Spleen (tissue), 7 donors: Measurements from ENCODE around the gene APOL2.

Experiments
- POLR2A ChIP-seq, 3 donors: fragments of 450-650 bp; IDR thresholded peaks; one replicate each; pipeline ENCODE4 v1.5.1; 2017; ENCODE audit warnings: antibody characterized with exemption in 3 of 3, mild to moderate bottlenecking in 1 of 3
- POLR2AphosphoS5 ChIP-seq, 3 donors: sonication (generic); formaldehyde crosslinking; IDR thresholded peaks; one replicate each; pipeline ENCODE4 v1.5.1; 2017; ENCODE audit warnings: antibody characterized with exemption in 3 of 3
- TF ChIP-seq, protein P1 (sequence below), 11 experiments: fragments of 200-600 bp in 7 of 11; fragments of 450-650 bp in 4 of 11; sonication (generic) in 4 of 11; IDR thresholded peaks in 8 of 11; conservative IDR thresholded peaks in 3 of 11; 1 replicate in 7 of 11; 2 replicates in 4 of 11; pipeline versions ENCODE4 v1.4.0 to v1.8.0; 2016 to 2021; ENCODE audit warnings: antibody characterized with exemption in 11 of 11, inconsistent platforms in 4 of 11, mild to moderate bottlenecking in 1 of 11
- donor health status: DM: no; HTN: no; CAD: no; lungs with moderate emphysema.
- donor health status: DM: no; HTN: no; CAD: no.
- donor health status: DM: no; HTN: no; CAD: no.

DNA sequence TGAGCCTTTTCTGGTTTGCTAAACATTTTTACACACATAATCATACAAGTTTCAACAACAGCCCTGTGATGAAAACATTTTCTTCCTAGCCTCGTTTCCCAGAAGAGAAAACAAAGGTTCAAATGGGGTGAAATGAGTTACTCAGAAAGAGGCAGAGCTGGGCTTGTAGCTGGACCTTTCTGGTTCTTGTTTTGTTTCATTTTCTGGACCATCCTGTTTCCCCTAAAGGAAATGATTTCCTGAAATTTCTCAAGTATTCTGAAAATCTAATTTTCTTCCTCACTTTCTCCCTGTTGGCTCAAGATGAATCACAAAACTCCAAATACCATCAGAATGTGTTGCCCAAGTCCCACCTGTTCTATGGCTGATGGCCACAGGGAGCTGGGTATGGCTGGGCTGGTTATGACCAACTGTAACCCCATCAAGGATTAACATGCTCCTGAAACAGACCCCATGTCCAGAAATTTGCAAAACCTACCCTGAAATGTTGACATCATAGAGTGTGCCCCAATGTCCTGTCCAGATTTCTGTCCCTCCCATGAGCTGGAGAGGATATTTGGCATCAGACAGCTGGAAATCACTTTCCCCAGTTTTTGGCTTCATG, 31.1 kb downstream of the APOL2 start:
- TF ChIP-seq, protein P1, sequence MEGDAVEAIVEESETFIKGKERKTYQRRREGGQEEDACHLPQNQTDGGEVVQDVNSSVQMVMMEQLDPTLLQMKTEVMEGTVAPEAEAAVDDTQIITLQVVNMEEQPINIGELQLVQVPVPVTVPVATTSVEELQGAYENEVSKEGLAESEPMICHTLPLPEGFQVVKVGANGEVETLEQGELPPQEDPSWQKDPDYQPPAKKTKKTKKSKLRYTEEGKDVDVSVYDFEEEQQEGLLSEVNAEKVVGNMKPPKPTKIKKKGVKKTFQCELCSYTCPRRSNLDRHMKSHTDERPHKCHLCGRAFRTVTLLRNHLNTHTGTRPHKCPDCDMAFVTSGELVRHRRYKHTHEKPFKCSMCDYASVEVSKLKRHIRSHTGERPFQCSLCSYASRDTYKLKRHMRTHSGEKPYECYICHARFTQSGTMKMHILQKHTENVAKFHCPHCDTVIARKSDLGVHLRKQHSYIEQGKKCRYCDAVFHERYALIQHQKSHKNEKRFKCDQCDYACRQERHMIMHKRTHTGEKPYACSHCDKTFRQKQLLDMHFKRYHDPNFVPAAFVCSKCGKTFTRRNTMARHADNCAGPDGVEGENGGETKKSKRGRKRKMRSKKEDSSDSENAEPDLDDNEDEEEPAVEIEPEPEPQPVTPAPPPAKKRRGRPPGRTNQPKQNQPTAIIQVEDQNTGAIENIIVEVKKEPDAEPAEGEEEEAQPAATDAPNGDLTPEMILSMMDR (IDR thresholded peaks at IDR 0.05 in 8 of 11, conservative IDR thresholded peaks at IDR 0.05 in 3 of 11), result no peak
- TF ChIP-seq POLR2A (IDR thresholded peaks at IDR 0.05) (no peak), POLR2AphosphoS5 (IDR thresholded peaks at IDR 0.05) (no peak)
